Activated CD8-positive, alpha-beta memory T cell treated with anti-CD3 and anti-CD28 coated beads for 1 hour (primary cell): Measurements from ENCODE around the gene RCN1.
"Not testable (repeated sequence)": the region's sequence is repeated elsewhere in the genome, so short reads cannot be mapped to it uniquely, and the experiment has no call there.

Experiments
- DNase-seq, 2 donors: peaks; one replicate each; pipeline ENCODE4 v3.0.0-alpha.2; 2020; ENCODE audit warnings: low read depth in 1 of 2; ENCODE audit errors: extremely low read depth in 1 of 2

The RCN1 gene

GRCh38 chr11:32109592-32109991, 18.7 kb downstream of the RCN1 start:
- no peak for DNase-seq

GRCh38 chr11:32110795-32111194, 19.9 kb downstream of the RCN1 start:
- DNase-seq = no peak

GRCh38 chr11:32113200-32113919, 22.5 kb downstream of the RCN1 start:
- no peak for DNase-seq

GRCh38 chr11:32113920-32114203, 23.0 kb downstream of the RCN1 start:
- no peak for DNase-seq

GRCh38 chr11:32115446-32115845, 24.6 kb downstream of the RCN1 start:
- no peak for DNase-seq

- DNase-seq = no peak
These were observed 25.8 kb downstream of the RCN1 start for GRCh38 chr11:32116668-32117067.

- DNase-seq = no peak
These were observed 27.4 kb downstream of the RCN1 start for GRCh38 chr11:32118025-32118974.

- DNase-seq = not testable (repeated sequence)
These were observed 28.3 kb downstream of the RCN1 start for GRCh38 chr11:32119139-32119538.

- DNase-seq = no peak
These were observed 30.1 kb downstream of the RCN1 start for GRCh38 chr11:32121012-32121411.

GRCh38 chr11:32122200-32122599, 31.3 kb downstream of the RCN1 start:
- DNase-seq = no peak

- no peak for DNase-seq
These were observed 40.4 kb downstream of the RCN1 start for GRCh38 chr11:32131321-32131720.

- no peak for DNase-seq
These were observed 45.8 kb downstream of the RCN1 start for GRCh38 chr11:32136657-32137056.

GRCh38 chr11:32137263-32137662, 46.4 kb downstream of the RCN1 start:
- no peak for DNase-seq

- no peak for DNase-seq
These were observed 47.0 kb downstream of the RCN1 start for GRCh38 chr11:32137869-32138268.

GRCh38 chr11:32138902-32139301, 48.0 kb downstream of the RCN1 start:
- DNase-seq = no peak

- no peak for DNase-seq
These were observed 49.1 kb downstream of the RCN1 start for GRCh38 chr11:32139896-32140520.

GRCh38 chr11:32141745-32142546, 51.1 kb downstream of the RCN1 start:
- no peak for DNase-seq

GRCh38 chr11:32143378-32143777, 52.5 kb downstream of the RCN1 start:
- no peak for DNase-seq

GRCh38 chr11:32145282-32145681, 54.4 kb downstream of the RCN1 start:
- DNase-seq = no peak

GRCh38 chr11:32148895-32149294, 58.0 kb downstream of the RCN1 start:
- DNase-seq = no peak

- no peak for DNase-seq
These were observed 58.9 kb downstream of the RCN1 start for GRCh38 chr11:32149748-32150147.
